ENCODE results near the gene MXD4.
"Not testable (repeated sequence)": the region's sequence is repeated elsewhere in the genome, so short reads cannot be mapped to it uniquely, and the experiment has no call there.

Gene MXD4

GRCh38 chr4:2217726-2218125 is 44.2 kb downstream of the MXD4 start:
- DNase-seq, result no peak

- DNase-seq, result no peak
Observed at GRCh38 chr4:2212831-2213230, 49.1 kb downstream of the MXD4 start.

- not testable (repeated sequence) for DNase-seq
Observed at GRCh38 chr4:2202789-2203188, 59.1 kb downstream of the MXD4 start.
